GM18907 (cell line): ENCODE measurements around the gene LDLRAD4.

Experiments
- ATAC-seq: cut with Tn5 transposase; IDR thresholded peaks from one replicate; pipeline ENCODE4 v1.9.1; 2021; ENCODE audit warnings: mild to moderate bottlenecking, moderate library complexity; ENCODE audit not compliant: unreplicated experiment

LDLRAD4 gene

GRCh38 chr18:13524054-13524453, 305.5 kb downstream of the LDLRAD4 start:
- ATAC-seq = no peak

GRCh38 chr18:13524811-13525210, 306.3 kb downstream of the LDLRAD4 start:
- no peak for ATAC-seq

DNA sequence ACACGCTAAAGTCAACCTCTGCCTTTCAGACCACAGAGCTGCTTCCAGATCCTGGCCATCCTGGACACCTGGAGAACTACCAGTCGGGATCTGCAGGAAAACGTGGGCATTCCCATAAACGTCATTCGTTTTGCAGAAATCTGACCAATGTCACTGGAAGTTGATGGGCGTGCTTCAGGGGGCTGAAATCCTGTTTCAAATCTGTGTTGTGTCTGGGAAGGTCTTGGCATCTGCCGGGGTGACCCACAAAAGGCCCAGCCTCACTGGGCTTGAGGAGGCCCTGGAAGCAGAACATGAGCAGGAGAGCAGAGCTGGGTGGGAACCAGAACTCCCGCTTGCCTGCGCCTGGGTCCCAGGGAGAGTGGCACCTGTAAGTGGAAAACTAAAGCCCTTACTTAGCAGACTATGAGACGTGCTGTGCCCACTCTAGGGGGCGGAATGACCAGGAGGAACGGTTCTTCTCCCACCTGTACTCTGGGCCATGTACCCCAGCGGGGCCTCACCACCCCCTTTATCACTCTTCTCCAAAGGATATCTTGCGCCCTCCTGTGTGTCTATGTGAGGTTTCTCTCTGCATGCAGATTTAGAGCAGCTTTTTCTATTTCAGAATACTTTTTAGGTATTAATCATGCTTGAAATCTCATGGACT, 306.9 kb downstream of the LDLRAD4 start:
- no peak for ATAC-seq

GRCh38 chr18:13526519-13526918, 308.0 kb downstream of the LDLRAD4 start:
- ATAC-seq = no peak

DNA sequence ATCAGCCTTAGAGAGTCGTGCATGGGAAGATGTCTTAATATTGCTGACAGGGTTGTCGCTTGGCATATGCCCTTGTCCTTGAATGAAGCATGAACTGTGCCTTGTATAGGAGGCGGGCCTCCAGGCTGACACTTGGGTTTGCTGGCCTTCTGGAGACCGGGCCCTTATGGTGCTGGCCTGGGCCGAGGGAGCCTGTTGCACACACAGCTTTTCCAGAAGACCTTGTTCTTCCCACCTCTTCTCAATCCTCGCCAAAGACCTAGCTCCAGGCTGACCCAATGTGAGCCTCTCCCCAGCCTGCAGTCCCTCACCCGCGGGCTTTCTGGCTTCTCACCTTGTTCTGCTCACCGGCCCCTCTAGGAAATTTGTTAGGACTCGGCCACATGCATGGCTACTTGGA, 308.7 kb downstream of the LDLRAD4 start:
- no peak for ATAC-seq

DNA sequence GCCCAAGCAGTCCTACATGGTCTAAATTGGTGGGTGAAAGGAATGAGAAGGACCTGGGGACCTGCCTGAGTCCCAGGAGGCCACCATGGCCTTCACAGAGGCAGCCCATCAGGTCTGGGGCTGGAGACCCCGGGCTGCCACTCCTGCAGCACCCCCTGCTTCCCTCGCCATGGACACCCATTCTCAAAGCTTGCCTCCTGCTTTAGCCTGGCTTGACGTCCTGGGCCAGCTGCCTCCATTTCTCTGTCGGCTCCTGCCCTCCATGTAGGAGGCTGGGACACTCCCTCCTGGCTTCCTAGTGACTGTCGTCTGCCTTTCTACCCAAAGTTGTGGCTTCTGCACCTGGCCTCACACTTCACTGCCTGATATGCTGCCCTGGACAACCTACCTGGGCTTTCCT, 309.2 kb downstream of the LDLRAD4 start:
- ATAC-seq = no peak

- no peak for ATAC-seq
These were observed 310.3 kb downstream of the LDLRAD4 start for GRCh38 chr18:13528739-13529392.

- ATAC-seq = no peak
These were observed 311.7 kb downstream of the LDLRAD4 start for GRCh38 chr18:13530033-13530878.

- ATAC-seq = no peak
These were observed 312.4 kb downstream of the LDLRAD4 start for GRCh38 chr18:13530879-13531387.

- no peak for ATAC-seq
These were observed 313.2 kb downstream of the LDLRAD4 start for GRCh38 chr18:13531681-13532325.

- no peak for ATAC-seq
These were observed 314.0 kb downstream of the LDLRAD4 start for GRCh38 chr18:13532406-13533075.

GRCh38 chr18:13534631-13535030, 316.1 kb downstream of the LDLRAD4 start:
- ATAC-seq = no peak

DNA sequence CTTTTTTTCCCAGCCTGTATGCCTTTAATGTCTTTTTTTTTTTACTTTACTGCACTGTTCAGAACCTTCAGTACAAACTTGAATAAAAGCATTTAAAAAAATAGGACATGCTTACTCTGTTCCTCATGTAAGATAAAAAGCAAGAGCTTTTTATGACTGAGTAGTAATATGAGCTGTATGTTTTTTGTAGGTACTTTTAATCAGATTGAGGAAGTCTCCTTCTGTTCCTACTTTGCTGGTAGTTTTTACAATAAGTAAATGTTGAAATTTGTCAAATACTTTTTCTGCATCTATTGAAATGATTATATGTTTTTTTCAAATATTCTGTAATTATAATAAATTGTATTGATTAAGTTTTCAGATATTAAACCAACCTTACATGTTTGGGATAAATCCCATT, 318.0 kb downstream of the LDLRAD4 start:
- no peak for ATAC-seq

- peak; percentile 50 for ATAC-seq
These were observed 318.6 kb downstream of the LDLRAD4 start for GRCh38 chr18:13537022-13537780.

- no peak for ATAC-seq
These were observed 320.1 kb downstream of the LDLRAD4 start for GRCh38 chr18:13538630-13539029.

DNA sequence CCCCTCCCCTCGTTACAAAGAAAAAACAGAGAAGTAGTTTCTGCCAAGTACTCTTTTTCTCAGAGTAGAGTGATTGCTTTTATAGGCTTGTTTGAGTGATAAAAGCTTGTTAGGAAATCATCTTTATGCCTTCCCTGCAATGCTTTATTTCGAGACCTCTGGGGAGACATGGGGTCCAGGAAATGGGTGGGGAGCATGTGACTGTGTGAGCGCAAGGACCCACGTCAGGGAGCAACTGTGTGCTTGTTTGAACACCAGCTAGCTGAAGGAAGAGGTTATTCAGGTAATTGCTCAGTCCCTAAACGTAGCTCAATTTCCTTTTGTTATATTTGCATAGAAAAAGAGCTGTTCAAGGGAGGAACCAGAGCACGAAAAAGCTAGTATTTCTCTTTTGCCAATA, 320.5 kb downstream of the LDLRAD4 start:
- peak; percentile 52 for ATAC-seq

DNA sequence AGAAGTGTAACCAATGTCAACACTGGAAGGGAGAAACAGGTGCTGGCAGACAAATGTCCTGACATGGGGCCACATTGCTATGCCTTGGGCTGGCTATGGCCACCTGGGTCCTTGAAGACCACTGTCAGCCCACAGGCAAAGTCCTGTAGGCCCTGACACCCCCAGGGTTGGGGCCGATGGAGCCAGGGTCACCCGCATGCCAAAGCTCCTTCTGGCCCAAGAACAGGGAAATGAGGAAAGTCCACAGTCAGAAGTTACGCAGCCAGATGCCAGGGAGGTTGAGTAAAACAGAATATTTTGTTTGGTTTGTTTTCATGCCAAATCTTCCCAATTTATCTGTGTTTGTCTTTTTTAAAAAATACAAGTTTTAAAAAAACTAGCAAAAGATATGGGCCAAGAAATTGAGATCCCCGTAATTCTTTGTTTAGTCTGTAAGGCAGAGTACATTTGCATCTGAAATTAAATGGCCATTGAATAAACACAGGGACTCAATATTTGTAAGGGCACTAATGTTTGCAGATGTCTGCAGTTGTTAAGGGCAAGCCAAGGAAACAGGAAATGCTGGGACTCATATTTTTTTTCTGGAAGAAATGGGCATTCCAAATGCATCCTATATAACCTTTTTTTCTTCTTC, 321.4 kb downstream of the LDLRAD4 start:
- no peak for ATAC-seq

GRCh38 chr18:13540477-13541182, 322.1 kb downstream of the LDLRAD4 start:
- ATAC-seq = no peak
